ENCODE results near the gene FGF18. TPM values are rescaled to one million over a fixed set of nuclear protein-coding genes. Genes with fewer than 3 reads are reported as not detected.

The FGF18 gene
- total RNA-seq, 2 donors from 2014 or later: 0.35 TPM; not detected in 1

DNA sequence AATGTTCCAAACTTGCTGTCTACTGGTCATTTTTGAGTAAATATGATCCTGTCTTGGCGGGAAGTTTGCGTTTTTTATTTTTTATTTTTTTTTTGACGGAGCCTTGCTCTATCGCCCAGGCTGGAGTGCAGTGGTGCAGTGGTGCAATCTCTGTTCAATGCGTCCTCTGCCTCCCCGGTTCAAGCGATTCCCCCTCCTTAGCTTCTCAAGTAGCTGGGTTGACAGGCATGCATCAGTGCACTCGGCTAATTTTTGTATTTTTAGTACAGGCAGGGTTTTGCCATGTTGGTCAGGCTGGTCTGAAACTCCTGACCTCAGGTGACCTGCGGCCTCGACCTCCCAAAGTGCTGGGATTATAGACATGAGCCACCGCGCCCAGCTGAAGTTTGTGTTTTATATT, 45.4 kb downstream of the FGF18 start:
- Histone ChIP-seq H3K9me3 (no peaks in the 10 kb centered on the region), H3K4me3 (no peak overlapping the region), H3K27me3 (no peaks in the 10 kb centered on the region), H3K27ac (no peak overlapping the region), H3K9ac (ENCODE audit: low read depth in 2 of 2, low read length in 2 of 2) (no peak overlapping the region), H3K4me1 (no peaks in the 10 kb centered on the region), H3K36me3 (no peaks in the 10 kb centered on the region)
- TF ChIP-seq, protein P1, sequence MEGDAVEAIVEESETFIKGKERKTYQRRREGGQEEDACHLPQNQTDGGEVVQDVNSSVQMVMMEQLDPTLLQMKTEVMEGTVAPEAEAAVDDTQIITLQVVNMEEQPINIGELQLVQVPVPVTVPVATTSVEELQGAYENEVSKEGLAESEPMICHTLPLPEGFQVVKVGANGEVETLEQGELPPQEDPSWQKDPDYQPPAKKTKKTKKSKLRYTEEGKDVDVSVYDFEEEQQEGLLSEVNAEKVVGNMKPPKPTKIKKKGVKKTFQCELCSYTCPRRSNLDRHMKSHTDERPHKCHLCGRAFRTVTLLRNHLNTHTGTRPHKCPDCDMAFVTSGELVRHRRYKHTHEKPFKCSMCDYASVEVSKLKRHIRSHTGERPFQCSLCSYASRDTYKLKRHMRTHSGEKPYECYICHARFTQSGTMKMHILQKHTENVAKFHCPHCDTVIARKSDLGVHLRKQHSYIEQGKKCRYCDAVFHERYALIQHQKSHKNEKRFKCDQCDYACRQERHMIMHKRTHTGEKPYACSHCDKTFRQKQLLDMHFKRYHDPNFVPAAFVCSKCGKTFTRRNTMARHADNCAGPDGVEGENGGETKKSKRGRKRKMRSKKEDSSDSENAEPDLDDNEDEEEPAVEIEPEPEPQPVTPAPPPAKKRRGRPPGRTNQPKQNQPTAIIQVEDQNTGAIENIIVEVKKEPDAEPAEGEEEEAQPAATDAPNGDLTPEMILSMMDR (IDR thresholded peaks at IDR 0.05): no peak
- intact Hi-C loops (cut with DNase I): no loop called here
- DNase-seq: no peak

GRCh38 chr5:171467107-171467506, 47.7 kb downstream of the FGF18 start:
- Histone ChIP-seq H3K4me1 (no peaks in the 10 kb centered on the region), H3K9ac (ENCODE audit: low read depth in 2 of 2, low read length in 2 of 2) (no peak overlapping the region), H3K36me3 (no peaks in the 10 kb centered on the region), H3K4me3 (no peak overlapping the region), H3K27me3 (no peaks in the 10 kb centered on the region), H3K27ac (no peak overlapping the region), H3K9me3 (no peaks in the 10 kb centered on the region)
- TF ChIP-seq, protein P1 (IDR thresholded peaks at IDR 0.05): no peak
- no peak for DNase-seq
- intact Hi-C loops (cut with DNase I): no loop called here

DNA sequence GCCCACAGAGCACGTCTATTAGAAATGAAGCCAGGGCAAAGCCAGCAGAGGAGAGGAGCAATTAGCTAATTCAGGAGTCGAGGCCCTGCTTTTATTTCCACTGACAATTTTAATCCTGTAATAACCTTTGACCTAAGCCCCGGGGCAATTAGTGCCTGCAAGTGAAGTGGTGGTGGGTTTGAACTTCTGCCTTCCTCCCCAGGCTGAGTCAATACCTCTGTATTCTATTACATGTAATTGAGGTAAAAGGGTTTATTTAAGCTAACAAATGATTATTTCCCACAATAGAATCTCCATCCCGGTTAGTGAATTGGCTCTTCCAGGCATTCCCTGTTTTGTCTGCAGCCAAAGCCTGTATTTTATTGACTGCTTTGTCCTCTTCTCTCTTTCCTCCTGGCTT, 49.9 kb downstream of the FGF18 start:
- TF ChIP-seq, protein P1 (IDR thresholded peaks at IDR 0.05): no peak
- Histone ChIP-seq H3K9me3 (no peaks in the 10 kb centered on the region), H3K27me3 (no peaks in the 10 kb centered on the region), H3K27ac (no peak overlapping the region), H3K4me1 (no peaks in the 10 kb centered on the region), H3K36me3 (no peaks in the 10 kb centered on the region), H3K9ac (ENCODE audit: low read depth in 2 of 2, low read length in 2 of 2) (no peak overlapping the region), H3K4me3 (no peak overlapping the region)
- intact Hi-C loops (cut with DNase I): no loop called here
- no peak for DNase-seq

- no peaks in the 10 kb centered on the region for H3K4me1 ChIP-seq
- DNase-seq: no peak
- H3K9ac ChIP-seq (ENCODE audit: low read depth in 2 of 2, low read length in 2 of 2): no peak overlapping the region
- no peaks in the 10 kb centered on the region for H3K9me3 ChIP-seq
- H3K36me3 ChIP-seq: no peaks in the 10 kb centered on the region
- H3K27me3 ChIP-seq: no peaks in the 10 kb centered on the region
- no peak overlapping the region for H3K27ac ChIP-seq
- TF ChIP-seq, protein P1 (IDR thresholded peaks at IDR 0.05): no peak
- H3K4me3 ChIP-seq: no peak overlapping the region
- intact Hi-C loops (cut with DNase I): no loop called here
Measured at GRCh38 chr5:171470420-171470819, 51.0 kb downstream of the FGF18 start.

DNA sequence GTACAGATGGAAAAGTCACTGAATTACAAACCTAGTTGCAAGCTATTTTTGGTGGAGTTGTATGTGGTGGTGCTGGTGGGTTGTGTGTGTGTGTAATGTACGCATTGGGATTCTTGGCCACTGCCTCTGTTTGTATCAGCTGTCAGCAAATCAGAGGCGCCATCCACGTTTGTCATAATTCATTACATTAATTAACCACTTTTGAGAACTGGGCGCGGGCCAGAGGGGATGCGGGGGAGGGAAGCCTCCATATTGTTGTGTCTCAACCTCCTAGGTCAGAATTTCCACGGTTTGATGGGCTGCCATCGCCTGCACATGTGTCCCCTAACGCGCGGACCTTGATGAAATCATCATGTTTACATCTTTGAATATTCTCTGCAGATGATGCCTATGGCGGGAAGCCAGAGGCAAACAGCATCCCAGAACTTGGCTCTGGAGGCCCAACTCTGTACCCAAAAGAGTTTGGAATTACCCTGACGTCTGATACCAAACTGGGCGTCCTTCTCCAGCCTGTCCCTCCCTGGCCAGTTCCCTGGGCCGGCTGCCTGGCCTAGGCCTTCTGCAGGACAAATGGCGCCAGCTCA, 54.9 kb downstream of the FGF18 start:
- TF ChIP-seq, protein P1 (IDR thresholded peaks at IDR 0.05): no peak
- Histone ChIP-seq H3K36me3 (no peaks in the 10 kb centered on the region), H3K27ac (no peak overlapping the region), H3K4me1 (no peaks in the 10 kb centered on the region), H3K27me3 (no peaks in the 10 kb centered on the region), H3K4me3 (no peak overlapping the region), H3K9me3 (no peaks in the 10 kb centered on the region), H3K9ac (ENCODE audit: low read depth in 2 of 2, low read length in 2 of 2) (no peak overlapping the region)
- no peak for DNase-seq
- intact Hi-C loops (cut with DNase I): no loop called here

Measured in colonic mucosa (tissue), 4 donors.